Thyroid gland (tissue), 4 donors: ENCODE results near the gene LZTS3. TPM values are rescaled to one million over a fixed set of nuclear protein-coding genes. Genes with fewer than 3 reads are reported as not detected.
"Not testable (repeated sequence)": the region's sequence is repeated elsewhere in the genome, so short reads cannot be mapped to it uniquely, and the experiment has no call there.

Experiments
- DNase-seq, 2 donors: peaks; one replicate each; pipeline ENCODE4 v3.0.0-alpha.2; 2019
- H3K27ac ChIP-seq, 3 donors: fragments of 200-600 bp; sonication (generic); 1 replicate in 2 of 3; 2 replicates in 1 of 3; pipeline ENCODE4 v1.5.1; 2016 to 2019; ENCODE audit warnings: mild to moderate bottlenecking in 1 of 3, moderate library complexity in 1 of 3
- H3K27me3 ChIP-seq: fragments of 200-600 bp; sonication (generic); one replicate; pipeline ENCODE4 v1.5.1; 2019
- H3K36me3 ChIP-seq, 2 donors: fragments of 200-600 bp; sonication (generic); one replicate each; pipeline ENCODE4 v1.5.1; 2016 to 2019
- H3K4me1 ChIP-seq, 2 donors: fragments of 200-600 bp; sonication (generic); one replicate each; pipeline ENCODE4 v1.5.1; 2017 to 2019
- H3K4me3 ChIP-seq, 3 donors: fragments of 200-600 bp; sonication (generic); replicated peaks in 1 of 3; 1 replicate in 2 of 3; 2 replicates in 1 of 3; pipeline ENCODE4 v1.5.1; 2016; ENCODE audit warnings: mild to moderate bottlenecking in 1 of 3
- H3K9me3 ChIP-seq: fragments of 200-600 bp; sonication (generic); one replicate; pipeline ENCODE4 v1.5.1; 2017
- CTCF ChIP-seq, 6 experiments: fragments of 200-600 bp in 3 of 6; fragments of 450-650 bp in 3 of 6; sonication (generic) in 3 of 6; IDR thresholded peaks; one replicate each; pipeline ENCODE4 v1.5.1; 2016 to 2019; ENCODE audit warnings: antibody characterized with exemption in 6 of 6, mild to moderate bottlenecking in 2 of 6, inconsistent platforms in 1 of 6, moderate library complexity in 1 of 6
- POLR2A ChIP-seq, 2 donors: fragments of 450-650 bp; IDR thresholded peaks; one replicate each; pipeline ENCODE4 v1.6.1; 2017; ENCODE audit warnings: antibody characterized with exemption in 2 of 2, mild to moderate bottlenecking in 2 of 2, moderate library complexity in 1 of 2
- WGBS, 2 donors: methylation state at CpG; one replicate each; pipeline ENCODE4 v1.1.5; 2017; 5-methylcytosine and 5-hydroxymethylcytosine counted together
- intact Hi-C: fragments of 100-400 bp; cut with DNase I; formaldehyde crosslinking; loops from one replicate; pipeline ENCODE4 v1.15.1; 2023
- total RNA-seq, 4 donors: library from RNA; depleted of rRNA; stranded (reverse); fragments of >200 nt; gene quantifications; one replicate each; pipeline ENCODE4 v1.2.3, GENCODE V29; 2016

LZTS3 gene
- total RNA-seq, 4 donors from 2014 or later, result 27.7 to 39.1 (median 35.1) TPM

DNA sequence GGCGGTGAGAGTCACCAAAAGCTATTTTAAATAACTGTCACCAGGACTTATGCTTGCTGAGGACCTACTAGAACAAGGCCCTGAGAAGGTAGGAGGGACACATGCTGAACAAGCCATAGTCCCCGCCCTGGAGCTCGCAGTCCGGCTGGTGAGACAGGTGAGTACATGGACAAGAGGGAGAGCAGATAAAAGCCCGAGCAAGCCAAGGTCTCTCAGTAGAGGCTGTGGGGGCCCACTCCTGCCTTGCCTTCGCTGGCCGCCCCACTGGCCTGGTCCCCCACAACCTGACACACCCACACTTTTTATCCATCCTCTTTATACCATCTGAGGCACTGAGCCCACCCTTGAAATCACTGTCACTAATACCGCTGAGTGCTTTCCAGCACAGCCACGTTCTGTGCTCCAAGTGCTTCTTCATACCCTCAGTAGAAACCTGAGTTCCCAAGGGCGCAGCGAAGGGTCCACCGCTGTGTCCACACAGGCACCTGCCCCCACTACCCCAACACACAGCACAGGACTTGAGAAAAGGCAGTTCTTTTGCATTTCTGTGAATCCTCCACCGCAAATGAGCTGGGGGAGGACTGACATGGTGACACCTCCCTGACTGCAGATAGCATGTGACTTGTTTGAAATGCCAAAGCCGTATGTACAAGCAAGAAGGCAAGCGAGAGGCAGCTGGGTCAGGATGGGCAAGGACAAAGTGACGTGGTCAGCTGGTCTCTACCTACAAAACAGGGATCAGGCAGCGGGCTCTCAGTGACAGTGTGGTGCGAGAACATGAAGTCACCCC, 19.1 kb upstream of the LZTS3 start:
- WGBS, 2 donors, result 96 to 97% methylated on average over 18 of the region's 18 CpGs
- TF ChIP-seq POLR2A (IDR thresholded peaks at IDR 0.05) (no peak), CTCF (IDR thresholded peaks at IDR 0.05) (no peak)
- intact Hi-C loops, result no loop called here
- Histone ChIP-seq H3K27ac (no peak overlapping the region), H3K4me1 (no peaks in the 10 kb centered on the region), H3K36me3 (peaks cover 40 to 53% of the 10 kb centered on the region in 2 donors), H3K4me3 (no peak overlapping the region), H3K27me3 (no peaks in the 10 kb centered on the region), H3K9me3 (no peaks in the 10 kb centered on the region)
- DNase-seq, result no peak

DNA sequence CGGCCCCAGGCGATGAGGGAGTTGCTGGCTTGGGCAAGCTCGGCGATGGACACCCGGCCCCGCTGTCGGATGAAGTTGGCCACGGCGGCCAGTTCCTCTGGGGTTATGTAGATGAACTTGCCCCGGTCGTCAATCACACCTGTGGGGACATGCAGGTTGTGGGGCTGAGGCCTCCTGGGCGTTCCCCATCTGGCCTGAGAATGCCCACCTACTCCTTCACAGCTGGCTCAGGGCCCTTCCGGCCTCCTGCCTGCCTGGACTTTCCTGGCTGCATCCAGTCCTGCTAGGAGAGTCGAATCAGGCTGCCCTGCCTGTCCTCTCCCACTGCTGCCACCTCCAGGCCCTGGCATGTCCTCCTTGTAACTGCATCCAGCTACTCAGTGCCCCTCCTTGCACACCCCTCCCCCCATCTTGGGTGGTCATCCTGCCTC, 17.3 kb upstream of the LZTS3 start:
- H3K27me3 ChIP-seq, result no peaks in the 10 kb centered on the region
- H3K4me3 ChIP-seq, result no peak overlapping the region
- H3K4me1 ChIP-seq, result no peaks in the 10 kb centered on the region
- TF ChIP-seq CTCF (IDR thresholded peaks at IDR 0.05) (no peak), POLR2A (IDR thresholded peaks at IDR 0.05) (no peak)
- DNase-seq, result no peak
- WGBS, 2 donors, result 90% methylated on average over 9 of the region's 14 CpGs; no CpG with 5 or more reads in 1 of the 2 donors
- no peaks in the 10 kb centered on the region for H3K9me3 ChIP-seq
- intact Hi-C loops, result no loop called here
- no peak overlapping the region for H3K27ac ChIP-seq
- peaks cover 38 to 53% of the 10 kb centered on the region in 2 donors for H3K36me3 ChIP-seq

DNA sequence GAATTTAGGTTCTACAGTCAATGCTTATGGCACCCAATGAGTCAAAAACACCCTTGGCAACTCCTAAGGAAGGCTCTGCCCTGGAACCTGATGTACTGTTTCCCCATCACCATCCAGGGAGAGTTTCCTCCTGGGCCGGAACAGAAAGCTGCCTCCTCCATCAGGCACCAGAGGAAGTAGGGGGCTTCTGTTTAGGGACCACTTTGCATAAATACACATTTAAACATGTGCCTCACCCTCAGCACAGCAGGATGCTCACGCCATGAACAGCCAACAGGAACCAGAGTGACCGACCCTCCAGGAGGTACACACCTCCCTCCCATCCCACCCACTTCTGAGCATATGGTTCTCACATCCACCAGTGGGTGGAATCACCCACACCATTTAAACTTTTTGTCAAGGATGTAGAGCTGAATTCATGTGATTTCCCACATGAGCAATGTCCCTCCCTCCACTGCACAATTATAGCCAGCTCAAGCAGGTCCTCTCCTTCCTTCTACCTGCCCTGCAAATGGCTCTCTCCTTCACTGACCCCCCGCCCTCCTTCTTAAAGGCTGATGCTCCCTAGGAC, 16.3 kb upstream of the LZTS3 start:
- peaks cover 28 to 42% of the 10 kb centered on the region in 2 donors for H3K36me3 ChIP-seq

DNA sequence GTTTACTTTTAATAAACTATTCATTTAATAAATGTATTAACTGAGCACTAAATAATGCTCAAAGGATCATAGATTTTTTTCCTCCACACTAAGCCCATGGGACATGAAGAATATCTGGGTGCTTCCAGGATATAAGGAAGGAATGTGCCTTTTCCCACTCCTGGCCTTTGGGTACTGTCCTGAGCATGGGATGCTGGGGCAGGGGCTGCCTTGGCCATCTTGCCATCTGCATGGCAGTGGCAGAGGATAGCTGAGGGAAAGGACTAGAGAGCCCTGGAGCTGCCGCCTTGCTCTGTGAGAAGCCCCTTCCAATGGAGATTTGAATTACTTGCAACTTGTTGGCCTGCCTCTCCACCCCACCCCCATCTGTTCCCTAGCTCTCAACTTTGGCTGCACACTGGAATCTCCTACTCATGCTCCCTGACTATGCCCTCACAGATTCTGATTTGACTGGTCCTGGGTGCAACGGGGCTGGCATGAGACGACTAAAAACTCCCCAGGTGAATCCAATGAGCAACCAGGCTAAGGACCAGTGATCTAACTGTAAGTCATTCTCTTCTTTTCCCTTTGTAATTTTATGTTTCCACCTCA, 15.6 kb upstream of the LZTS3 start:
- H3K9me3 ChIP-seq, result no peaks in the 10 kb centered on the region

More for the DNA sequence above, 16.3 kb upstream of the LZTS3 start:
- Histone ChIP-seq H3K27me3 (no peaks in the 10 kb centered on the region), H3K4me3 (no peak overlapping the region), H3K4me1 (no peaks in the 10 kb centered on the region), H3K27ac (no peak overlapping the region), H3K9me3 (no peaks in the 10 kb centered on the region)
- TF ChIP-seq CTCF (IDR thresholded peaks at IDR 0.05) (no peak), POLR2A (IDR thresholded peaks at IDR 0.05) (no peak)
- WGBS, 2 donors, result 86 to 89% methylated on average over 3 to 4 of the region's 4 CpGs
- intact Hi-C loops, result no loop called here
- no peak for DNase-seq

GRCh38 chr20:3187861-3188260, 14.5 kb upstream of the LZTS3 start:
- H3K27me3 ChIP-seq, H3K4me3 ChIP-seq, DNase-seq, H3K4me1 ChIP-seq, H3K27ac ChIP-seq, H3K9me3 ChIP-seq, intact Hi-C loops: not testable (repeated sequence)
- 96 to 98% methylated on average over 9 of the region's 9 CpGs for WGBS, 2 donors
- H3K36me3 ChIP-seq, result peaks cover 24 to 26% of the 10 kb centered on the region in 2 donors

More for the DNA sequence above, 15.6 kb upstream of the LZTS3 start:
- Histone ChIP-seq H3K4me3 (no peak overlapping the region), H3K4me1 (no peaks in the 10 kb centered on the region), H3K27ac (no peak overlapping the region), H3K27me3 (no peaks in the 10 kb centered on the region), H3K36me3 (peaks cover 27 to 35% of the 10 kb centered on the region in 2 donors)
- intact Hi-C loops, result no loop called here
- 68 to 80% methylated on average over 3 of the region's 3 CpGs for WGBS, 2 donors
- peak in 1 of 2 donors; percentile 57 for DNase-seq
- TF ChIP-seq POLR2A (IDR thresholded peaks at IDR 0.05) (no peak), CTCF (IDR thresholded peaks at IDR 0.05) (no peak)
